ENCODE measurements around the gene SPRR2A.
"Not testable (repeated sequence)": the region's sequence is repeated elsewhere in the genome, so short reads cannot be mapped to it uniquely, and the experiment has no call there.

The SPRR2A gene

GRCh38 chr1:153057375-153057774 lies at the start of gene SPRR2A:
TSS of gene SPRR2A (minus strand) at chr1:153057512. CDS start at chr1:153056735, 777 bp downstream.
- DNase-seq (ENCODE audit: extremely low spot score, insufficient read length, low read depth): no peak
- FAIRE-seq: no peak

DNA sequence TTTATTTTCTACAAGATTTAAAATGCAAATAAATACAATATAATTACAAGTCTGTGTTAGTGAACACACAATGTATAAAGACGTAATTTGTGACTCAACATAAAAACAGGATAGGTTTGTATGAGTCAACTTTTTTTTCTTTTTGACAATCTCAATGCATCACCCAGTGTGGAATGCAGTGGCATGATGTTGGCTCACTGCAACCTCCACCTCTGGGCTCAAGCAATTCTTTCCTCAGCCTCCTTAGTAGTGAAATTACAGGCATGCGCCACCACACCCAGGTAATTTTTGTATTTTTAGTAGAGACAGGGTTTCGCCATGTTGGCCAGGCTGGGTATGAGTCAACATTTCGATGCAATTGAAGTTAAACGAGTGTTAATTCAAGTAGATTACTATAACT lies 42.9 kb upstream of the SPRR2A start:
- no peak for FAIRE-seq
- DNase-seq (ENCODE audit: extremely low spot score, insufficient read length, low read depth): no peak

DNA sequence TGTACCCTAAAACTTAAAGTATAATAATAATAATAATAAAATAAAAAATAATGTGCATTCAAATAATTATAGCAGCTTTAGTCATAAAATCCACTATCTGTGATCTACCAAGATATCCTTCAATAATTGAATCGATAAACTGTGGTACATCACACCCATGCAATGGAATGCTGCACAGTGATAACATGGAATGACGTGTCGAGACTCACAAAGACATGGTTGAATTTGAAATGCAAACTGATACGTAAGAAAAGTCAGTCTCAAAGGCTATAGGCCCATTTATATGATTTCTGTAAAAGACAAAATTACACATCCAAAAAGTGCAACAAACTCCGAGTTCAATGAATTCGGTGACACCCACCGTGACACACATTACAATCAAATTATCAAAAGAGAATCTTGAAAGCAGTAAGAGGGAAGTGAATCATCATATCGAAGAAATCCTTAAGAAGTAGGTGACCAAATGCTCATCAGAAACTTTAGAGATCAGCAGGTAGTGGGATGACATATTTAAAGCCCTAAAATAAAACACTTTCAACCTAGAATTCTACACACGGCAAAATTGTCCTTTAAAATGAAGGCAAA lies 42.2 kb upstream of the SPRR2A start:
- no peak for DNase-seq (ENCODE audit: extremely low spot score, insufficient read length, low read depth)
- no peak for FAIRE-seq

GRCh38 chr1:153095764-153096163 lies 38.5 kb upstream of the SPRR2A start:
- FAIRE-seq (no peak), DNase-seq (ENCODE audit: extremely low spot score, insufficient read length, low read depth) (no peak)

- no peak for DNase-seq (ENCODE audit: extremely low spot score, insufficient read length, low read depth)
- FAIRE-seq: no peak
Measured at GRCh38 chr1:153094426-153094825, 37.1 kb upstream of the SPRR2A start, which contains the start of gene SPRR2E. TSS of gene SPRR2E (minus strand) at chr1:153094526. CDS start at chr1:153093751, 775 bp downstream.

DNA sequence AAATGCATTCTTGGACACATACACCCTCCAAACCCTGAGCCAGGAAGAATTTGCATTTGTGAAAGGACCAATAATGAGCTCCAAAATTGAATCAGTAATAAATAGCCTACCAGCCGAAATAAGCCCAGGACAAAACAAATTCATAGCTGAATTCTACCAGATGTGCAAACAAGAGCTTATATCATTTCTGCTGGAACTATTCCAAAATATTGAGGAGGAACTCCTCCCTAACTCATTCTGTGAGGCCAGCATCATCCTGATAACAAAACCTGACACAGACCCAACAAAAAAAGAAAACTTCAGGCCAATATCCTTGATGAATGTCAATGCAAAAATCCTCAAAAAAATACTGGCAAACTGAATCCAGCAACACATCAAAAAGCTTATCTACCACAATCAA lies 30.3 kb upstream of the SPRR2A start:
- no peak for DNase-seq (ENCODE audit: extremely low spot score, insufficient read length, low read depth)
- no peak for FAIRE-seq

- FAIRE-seq: no peak
Measured at GRCh38 chr1:153081736-153082135, 24.4 kb upstream of the SPRR2A start.

GRCh38 chr1:153072806-153073726 lies 15.8 kb upstream of the SPRR2A start:
- FAIRE-seq (no peak), DNase-seq (ENCODE audit: extremely low spot score, insufficient read length, low read depth) (no peak)

More at GRCh38 chr1:153081736-153082135, 24.4 kb upstream of the SPRR2A start:
- no peak for DNase-seq (ENCODE audit: extremely low spot score, insufficient read length, low read depth)

- no peak for FAIRE-seq
- DNase-seq (ENCODE audit: extremely low spot score, insufficient read length, low read depth): no peak
Measured at GRCh38 chr1:153071511-153071910, 14.2 kb upstream of the SPRR2A start, which contains the start of gene SPRR2B. TSS of gene SPRR2B (minus strand) at chr1:153071611. CDS start at chr1:153070839, 772 bp downstream.

DNA sequence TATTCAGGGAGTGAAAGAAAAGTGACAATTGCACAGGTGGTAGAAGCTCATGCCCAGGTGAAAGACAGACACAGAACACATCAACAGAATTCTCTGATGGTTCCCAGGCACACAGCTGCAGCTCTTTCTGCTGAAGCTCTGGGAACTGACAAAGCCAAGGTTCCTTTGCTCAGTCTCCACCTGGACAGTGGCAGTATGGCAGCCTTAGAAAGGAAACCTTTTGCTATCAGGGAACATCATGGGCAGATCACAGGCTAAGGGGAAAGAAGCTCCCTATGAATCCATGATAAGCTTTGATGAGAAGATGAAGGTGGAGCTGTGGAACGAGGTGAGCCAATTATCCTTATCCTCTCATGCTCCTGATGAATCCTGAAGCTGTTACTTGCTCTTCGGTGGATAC lies 12.9 kb upstream of the SPRR2A start:
- FAIRE-seq: no peak
- DNase-seq (ENCODE audit: extremely low spot score, insufficient read length, low read depth): no peak

GRCh38 chr1:153058826-153059784 lies 1.8 kb upstream of the SPRR2A start:
- FAIRE-seq: no peak

GRCh38 chr1:153058154-153058553 lies 842 bp upstream of the SPRR2A start:
- no peak for DNase-seq (ENCODE audit: extremely low spot score, insufficient read length, low read depth)
- FAIRE-seq: no peak

More at GRCh38 chr1:153058826-153059784, 1.8 kb upstream of the SPRR2A start:
- no peak for DNase-seq (ENCODE audit: extremely low spot score, insufficient read length, low read depth)

- not testable (repeated sequence) for FAIRE-seq; DNase-seq (ENCODE audit: extremely low spot score, insufficient read length, low read depth)
Measured at GRCh38 chr1:153056111-153056510, 1.2 kb downstream of the SPRR2A start.

GRCh38 chr1:153049211-153049610 lies 8.1 kb downstream of the SPRR2A start:
- DNase-seq (ENCODE audit: extremely low spot score, insufficient read length, low read depth) (no peak), FAIRE-seq (no peak)

- FAIRE-seq (no peak), DNase-seq (ENCODE audit: extremely low spot score, insufficient read length, low read depth) (no peak)
Measured at GRCh38 chr1:153040950-153041631, 16.2 kb downstream of the SPRR2A start, which contains the start of gene SPRR2D. TSS of gene SPRR2D (minus strand) at chr1:153041120. CDS start at chr1:153040346, 774 bp downstream.

- FAIRE-seq: no peak
- no peak for DNase-seq (ENCODE audit: extremely low spot score, insufficient read length, low read depth)
Measured at GRCh38 chr1:153035211-153035610, 22.1 kb downstream of the SPRR2A start.

GRCh38 chr1:153032677-153033308 lies 24.5 kb downstream of the SPRR2A start:
- no peak for DNase-seq (ENCODE audit: extremely low spot score, insufficient read length, low read depth)

DNA sequence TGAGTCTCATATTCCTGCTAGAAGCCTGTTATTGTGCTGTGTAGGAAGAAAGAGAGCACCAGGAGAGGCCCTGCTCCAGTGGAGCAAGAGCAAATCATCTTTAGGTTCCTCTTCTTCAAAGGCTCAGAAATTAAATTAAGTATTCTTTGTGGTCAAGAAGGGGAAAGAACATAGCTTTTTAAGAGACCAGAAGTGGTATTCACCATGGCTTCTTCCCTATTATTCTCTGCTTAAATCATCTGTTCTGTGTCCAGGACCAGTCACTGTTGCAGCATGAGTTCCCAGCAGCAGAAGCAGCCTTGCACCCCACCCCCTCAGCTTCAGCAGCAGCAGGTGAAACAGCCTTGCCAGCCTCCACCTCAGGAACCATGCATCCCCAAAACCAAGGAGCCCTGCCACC lies 25.2 kb downstream of the SPRR2A start:
- no peak for FAIRE-seq

More at GRCh38 chr1:153032677-153033308, 24.5 kb downstream of the SPRR2A start:
- no peak for FAIRE-seq

DNA sequence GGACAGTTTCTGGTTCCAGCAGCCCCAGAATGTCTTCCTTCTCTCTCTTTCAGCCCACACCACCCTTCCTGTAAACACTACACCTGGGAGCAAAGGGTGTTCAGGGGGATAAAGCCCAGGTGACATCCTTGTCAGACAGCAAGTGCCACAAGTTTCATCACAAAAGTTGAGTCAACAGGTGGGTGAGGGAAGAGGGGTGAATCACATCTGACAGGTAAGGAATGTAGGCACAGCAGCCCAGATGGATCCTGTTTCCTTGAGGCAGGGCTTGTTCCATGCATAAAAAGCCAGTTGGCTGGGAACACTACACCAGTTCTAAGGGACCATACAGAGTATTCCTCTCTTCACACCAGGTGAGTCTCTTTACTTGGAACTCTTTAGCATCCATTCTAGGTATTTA lies 26.4 kb downstream of the SPRR2A start, which contains the start of gene SPRR1B:
SPRR1B (plus strand) TSS at position 309 of the 400 bp plus-strand sequence. CDS start 1,143 bp downstream, outside the sequence.
- DNase-seq (ENCODE audit: extremely low spot score, insufficient read length, low read depth) (no peak), FAIRE-seq (no peak)

More for the DNA sequence above, 25.2 kb downstream of the SPRR2A start:
- no peak for DNase-seq (ENCODE audit: extremely low spot score, insufficient read length, low read depth)

All from GM18507 (cell line).